Measurements from ENCODE around the gene CCDC14.
A peak's percentile ranks its signal among the peaks of the same experiment; 100 is the strongest.
"Not testable (repeated sequence)": the region's sequence is repeated elsewhere in the genome, so short reads cannot be mapped to it uniquely, and the experiment has no call there.

The CCDC14 gene, protein sequence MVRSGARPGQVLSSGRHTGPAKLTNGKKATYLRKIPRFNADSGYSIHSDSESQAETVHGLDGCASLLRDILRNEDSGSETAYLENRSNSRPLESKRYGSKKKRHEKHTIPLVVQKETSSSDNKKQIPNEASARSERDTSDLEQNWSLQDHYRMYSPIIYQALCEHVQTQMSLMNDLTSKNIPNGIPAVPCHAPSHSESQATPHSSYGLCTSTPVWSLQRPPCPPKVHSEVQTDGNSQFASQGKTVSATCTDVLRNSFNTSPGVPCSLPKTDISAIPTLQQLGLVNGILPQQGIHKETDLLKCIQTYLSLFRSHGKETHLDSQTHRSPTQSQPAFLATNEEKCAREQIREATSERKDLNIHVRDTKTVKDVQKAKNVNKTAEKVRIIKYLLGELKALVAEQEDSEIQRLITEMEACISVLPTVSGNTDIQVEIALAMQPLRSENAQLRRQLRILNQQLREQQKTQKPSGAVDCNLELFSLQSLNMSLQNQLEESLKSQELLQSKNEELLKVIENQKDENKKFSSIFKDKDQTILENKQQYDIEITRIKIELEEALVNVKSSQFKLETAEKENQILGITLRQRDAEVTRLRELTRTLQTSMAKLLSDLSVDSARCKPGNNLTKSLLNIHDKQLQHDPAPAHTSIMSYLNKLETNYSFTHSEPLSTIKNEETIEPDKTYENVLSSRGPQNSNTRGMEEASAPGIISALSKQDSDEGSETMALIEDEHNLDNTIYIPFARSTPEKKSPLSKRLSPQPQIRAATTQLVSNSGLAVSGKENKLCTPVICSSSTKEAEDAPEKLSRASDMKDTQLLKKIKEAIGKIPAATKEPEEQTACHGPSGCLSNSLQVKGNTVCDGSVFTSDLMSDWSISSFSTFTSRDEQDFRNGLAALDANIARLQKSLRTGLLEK

DNA sequence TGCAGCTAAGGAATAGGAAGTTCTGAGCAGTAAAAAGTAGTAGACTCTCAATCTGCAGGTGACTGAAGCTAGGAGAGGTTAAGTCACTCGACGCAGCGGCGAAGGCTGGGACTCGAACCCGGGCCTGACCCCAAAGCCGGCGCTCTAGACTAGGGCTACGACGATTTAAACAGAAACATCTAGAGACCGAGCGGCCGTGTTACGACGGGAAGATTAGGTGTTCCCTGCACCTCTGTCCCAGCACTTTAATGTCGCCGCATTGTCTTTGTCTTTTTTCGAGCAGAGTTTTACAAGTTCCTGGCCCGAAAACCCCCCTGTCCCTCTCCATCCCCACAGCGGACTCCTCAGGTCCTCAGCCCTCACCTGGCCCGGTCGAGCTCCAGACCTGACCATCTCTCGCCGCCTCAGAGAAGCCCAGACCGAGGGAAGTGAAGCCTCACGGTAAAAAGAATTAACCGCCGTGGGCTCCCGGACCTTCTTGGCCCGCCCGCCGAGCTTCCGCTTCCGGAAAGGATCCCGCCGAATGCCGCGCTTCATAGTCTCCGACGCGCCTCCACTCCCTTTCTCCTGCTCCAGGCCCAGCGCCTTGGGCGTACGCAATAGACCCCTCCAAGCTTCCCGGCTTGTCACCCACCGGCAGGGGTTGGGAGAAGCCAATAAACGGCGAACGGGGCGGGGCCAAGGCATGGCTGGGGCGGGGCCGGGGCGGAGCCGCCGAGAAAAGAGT is at the start of gene CCDC14:
CCDC14 (minus strand) TSS at position 449 of the 727 bp plus-strand sequence; CDS start at position 393, 56 bp downstream.
- DNase-seq, result peak; percentile 89

DNA sequence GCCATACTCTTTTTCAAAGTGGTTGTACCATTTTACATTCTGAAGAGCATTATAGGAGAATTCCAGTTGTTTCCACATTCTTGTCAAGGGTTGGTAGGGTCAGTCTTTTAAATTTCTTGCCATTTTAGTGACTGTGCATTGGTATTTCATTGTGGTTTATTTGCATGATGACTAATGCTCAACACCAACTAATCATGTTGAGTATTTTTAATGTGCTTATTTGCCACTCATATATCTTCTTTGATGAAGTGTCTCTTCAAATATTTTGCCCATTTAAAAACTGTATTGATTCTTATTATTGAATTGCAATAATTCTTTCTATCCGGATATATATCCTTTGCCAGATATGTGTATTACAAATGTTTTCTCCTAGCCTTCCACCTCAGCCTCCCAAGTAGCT is 47.3 kb upstream of the CCDC14 start:
- DNase-seq, result not testable (repeated sequence)

DNA sequence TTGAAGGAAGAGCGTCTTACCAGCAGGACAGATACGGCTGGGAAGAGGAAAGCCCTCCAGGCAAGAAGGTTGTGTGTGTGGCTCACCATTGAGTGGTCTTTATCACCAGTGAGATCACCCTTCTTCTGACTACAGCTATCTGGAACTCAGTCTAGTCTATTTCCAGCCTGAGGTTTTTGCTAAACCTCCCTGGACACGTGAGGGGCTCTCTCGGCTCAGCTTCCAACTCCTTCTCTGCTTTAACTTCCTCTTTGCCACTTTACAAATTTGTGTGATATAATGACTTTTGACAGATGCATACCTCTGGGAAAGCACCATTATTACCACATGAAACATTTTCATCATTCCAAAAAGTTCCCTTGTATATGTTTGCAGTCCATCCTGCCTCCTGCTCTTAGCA is 46.2 kb upstream of the CCDC14 start:
- DNase-seq, result no peak

DNA sequence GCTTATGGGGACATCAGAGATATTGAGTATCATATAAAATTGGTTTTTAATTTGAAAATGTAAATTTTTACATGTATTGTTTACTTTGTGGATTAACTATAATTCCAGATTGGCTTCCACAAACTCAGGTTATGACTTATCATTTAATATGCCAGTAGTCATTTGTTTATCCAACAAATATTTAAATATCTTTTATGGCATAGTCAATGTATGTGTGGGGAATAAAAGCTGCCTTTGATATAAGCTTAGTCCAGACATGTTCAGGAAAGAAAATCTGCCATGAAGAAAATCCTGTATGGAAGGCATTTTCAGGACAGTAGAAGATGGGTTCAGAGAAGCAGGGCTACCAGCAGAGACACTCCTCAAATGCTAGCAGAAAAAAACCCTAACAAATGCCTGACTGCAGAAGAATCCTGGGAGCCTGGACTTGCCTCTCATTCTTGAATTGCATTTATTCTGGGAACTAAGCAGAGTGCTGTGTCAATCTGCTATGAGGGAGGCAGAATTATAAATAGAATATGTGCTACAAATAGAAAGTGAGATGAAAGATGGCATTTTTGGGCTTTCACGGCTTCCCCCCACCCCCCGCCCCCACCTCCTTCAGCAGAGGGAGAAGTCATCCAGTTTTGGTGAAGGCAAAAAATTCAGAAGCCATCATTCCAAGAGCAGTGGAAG is 41.5 kb upstream of the CCDC14 start:
- DNase-seq, result not testable (repeated sequence)

DNA sequence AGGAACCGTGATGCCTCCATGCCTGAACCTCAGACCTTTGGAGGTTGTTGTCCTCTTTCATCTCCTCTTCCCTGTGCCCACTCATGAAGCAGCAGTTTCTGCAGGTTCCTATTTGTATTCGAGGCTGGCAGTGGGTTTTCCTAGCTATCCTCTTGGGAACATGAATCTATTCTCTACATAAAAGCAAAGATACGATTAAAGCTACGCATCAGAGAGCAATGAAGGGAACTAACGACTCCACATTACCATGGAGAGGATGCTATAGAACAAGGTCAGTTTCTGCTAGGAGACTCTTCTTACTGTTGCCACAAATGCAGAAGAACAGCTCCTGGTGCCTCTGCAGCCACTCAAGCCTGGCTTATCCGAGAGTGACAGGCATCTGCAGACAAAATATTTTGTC is 40.3 kb upstream of the CCDC14 start:
- DNase-seq, result not testable (repeated sequence)

DNA sequence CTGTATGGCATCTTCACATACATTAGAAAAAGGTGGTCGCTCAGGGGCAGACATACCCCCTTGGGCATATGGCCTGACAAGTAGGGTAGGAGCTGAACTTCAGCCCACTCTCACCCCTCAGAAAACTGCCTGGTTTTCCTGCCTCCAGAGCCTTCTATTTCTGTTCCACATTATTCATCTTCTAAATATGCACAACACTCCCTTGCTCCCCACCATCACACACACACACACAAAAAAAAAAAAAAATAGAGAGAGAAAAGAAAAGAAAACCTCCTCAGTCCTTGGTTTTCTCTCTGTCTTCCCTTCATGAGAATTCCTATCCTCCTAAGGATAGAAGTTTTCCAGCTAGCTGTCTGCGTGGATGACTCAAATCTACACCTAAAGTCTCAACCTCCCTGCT is 36.5 kb upstream of the CCDC14 start:
- DNase-seq, result no peak

DNA sequence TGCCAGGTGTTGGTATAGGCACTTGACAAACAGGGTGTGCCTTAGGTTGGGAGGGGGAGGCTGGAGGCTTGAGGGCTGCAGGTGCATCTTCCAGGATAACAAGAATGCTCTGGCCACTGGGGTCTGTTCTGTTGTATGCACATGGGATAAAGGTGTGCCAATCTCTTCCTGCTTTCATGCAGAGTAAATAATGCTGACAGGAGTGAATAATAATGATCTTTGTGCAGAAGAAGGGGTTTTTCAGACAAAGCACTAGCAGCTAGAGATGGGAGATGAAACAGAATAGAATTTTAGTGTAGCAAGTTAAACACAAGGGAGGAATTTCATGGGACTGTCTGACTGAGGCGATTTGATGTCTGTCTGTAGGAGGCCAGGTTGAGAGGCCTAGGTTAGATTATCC is 32.8 kb upstream of the CCDC14 start:
- no peak for DNase-seq

DNA sequence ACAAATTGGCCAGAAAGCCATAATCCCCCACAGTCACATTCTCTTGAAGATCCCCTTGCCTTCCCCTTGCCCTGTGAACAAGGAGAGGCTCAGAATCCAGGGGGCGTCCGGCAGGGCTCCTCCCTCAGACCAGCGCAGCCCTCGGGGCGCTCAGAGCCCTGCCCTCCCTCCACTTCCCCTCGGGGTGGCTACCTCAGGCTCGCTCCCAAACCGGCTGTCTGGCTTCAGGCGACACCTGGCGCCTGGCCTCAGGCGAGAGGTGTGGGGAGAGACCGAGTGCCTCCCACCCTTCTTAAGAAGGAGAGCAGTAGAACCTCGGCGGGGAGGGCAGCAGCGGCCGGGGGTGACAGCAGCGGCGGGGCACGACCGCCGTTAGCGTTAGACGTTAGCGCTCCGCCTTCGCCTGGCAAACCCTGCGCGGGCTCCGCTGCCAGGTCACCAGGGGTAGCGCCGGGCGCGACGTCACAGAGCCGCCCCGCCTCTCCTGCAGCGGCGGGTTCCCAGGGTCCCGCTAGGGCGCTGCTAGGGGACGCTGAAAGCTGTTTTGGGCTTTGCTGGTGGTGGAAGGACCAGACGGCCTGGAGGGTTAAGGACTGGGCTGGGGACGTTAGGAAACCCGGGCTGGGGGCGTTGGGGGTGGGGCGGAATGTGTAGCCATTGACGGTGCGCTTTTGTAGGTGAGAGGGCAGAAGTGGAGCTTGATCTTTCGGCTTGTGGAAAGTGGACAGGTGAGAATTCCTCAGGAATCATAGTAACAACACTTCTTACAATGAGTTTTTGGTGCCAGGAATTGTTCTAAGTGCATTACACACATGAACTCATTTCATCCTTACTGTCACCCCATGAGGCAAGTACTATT is 30.9 kb upstream of the CCDC14 start, which contains the start of gene ROPN1:
ROPN1 (minus strand) TSS at position 395 of the 859 bp plus-strand sequence. CDS start 11,643 bp downstream, outside the sequence.
- DNase-seq, result not testable (repeated sequence)

DNA sequence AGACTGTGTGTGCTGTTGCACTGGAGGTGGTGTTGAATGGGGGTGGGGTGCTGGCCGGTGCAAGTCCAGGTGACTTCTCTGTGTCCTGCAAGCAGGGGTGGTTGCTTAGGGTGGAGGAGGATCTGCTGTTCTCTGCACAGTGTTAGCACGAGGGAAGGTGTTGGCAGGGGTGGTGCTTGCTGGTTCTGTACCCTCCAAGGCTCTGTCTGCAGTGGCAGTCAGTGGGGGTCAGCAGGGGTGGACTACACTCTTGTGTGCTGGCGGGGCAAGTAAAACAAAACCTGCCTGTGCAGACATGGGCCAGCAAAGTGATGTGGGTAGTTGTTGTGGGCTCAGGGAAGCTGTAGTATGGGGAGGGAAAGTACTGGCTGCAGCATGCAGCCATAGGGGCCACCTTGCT is 25.4 kb upstream of the CCDC14 start:
- no peak for DNase-seq

DNA sequence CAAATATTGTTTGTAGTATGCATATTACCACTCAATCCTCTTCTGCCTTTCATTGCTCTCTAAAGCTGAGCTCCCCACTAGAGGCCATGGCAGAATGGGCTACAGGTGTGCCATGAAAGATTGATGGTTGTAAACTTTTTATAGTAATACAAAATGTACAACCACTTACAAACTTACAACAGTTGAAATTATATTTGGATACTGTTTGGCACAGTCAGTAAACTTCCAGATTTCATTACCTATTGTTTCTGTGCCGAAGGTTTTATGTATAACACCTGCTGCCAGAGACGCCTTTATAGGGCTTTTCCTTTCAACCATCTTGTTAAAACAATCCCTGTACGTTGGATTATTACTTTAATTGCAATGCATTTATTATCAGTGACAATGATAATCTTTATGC is 23.9 kb upstream of the CCDC14 start:
- DNase-seq, result no peak

DNA sequence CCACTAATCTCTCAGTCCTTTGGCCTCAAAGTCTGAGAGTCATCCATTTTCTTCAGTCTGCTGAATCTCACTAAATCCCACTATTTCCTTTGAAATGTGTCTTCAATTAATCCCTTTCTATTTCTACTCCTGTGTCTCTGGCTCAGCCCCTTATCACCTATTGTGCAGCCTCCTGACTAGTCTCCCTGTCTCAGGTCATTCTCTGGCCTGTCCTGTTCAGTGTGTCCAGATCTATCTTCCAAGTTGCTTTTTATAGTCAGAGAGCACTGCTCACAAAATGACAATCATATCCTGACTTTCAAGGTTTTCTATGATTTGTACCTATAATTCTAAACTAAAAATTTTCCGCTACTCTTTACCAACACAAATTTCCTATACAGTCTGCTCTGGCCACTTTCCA is 23.3 kb upstream of the CCDC14 start:
- DNase-seq, result no peak

DNA sequence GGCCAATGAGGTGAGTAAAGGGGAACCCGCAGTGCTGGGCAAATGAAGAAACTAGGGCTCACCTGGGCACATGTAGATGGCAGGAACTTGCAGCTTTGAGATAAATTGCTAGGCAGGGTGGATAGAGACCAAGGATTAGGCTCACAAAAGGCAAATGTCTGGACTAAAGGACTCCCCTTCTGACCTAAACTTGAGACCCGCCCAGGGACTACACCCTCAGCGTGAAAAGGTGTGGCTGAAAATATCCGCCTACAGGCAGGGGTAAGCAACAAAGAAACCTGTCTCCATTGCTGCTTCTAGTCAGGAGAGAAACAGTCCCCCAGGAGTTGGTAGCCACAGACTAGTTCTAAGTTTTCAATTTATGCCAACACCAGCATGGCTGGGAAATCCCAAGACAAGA is 20.3 kb upstream of the CCDC14 start:
- DNase-seq, result not testable (repeated sequence)

DNA sequence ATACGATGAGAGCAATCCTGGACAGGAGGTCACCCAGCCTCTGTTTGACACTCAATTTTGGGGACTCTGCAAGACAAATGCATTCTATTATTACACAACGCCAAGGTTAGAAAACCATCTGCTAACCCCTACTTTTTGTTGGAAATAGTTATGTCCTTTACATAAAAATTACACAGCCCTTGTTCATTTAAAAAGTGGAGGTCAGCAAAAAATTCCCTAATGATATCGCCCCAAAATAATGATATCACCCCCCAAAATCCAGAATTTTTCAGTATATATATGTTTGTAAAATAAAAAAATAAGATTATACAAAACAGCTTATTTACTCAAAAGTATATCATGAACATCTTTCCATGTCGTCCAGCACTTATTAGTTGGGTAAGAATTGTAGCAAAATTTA is 19.5 kb upstream of the CCDC14 start:
- no peak for DNase-seq

DNA sequence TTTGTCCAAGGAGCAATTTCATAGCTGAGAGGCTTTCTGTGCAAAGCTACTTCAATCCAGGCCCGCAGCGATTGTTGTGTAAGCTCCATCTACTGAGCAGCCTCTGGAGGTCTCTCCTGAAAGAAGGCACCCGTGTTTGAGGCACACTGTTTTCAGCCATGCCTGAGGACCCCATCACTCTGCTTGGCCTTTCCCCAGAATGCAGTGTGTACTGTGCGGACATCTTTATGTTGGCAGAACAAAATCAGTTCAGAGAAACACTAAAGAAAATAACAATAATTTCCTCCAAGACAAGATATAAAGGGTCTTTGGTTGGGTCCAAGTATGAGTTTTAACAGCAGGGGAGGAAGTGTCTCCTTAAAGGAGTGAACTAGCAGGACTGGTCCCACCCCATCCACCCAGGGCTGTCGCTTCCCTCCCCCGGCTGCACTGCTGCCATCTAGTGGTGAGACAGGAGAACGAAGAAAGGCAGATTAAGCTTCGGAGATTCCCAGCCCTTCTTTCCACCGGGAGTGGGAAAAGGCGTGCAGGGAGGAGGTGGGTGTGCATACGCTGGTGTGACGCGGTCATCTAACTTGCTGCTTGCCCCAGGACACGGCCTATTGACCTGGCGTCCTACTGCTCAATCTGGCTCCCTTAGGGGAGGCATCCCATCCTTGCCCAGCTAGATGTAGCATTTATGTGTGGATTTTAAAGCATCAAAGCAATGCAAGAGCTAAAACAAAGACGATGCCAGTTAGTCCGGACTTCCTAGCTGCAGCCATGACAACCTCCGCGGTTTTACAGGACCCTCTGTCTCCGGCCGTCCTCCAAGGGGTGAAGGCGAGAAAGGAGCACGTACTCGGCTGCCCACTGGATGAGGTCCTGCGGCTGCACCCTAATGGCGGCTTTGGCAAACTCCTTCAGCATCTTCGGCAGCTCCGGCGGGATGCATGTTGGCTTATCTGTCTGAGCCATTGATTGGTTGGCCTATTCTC is 18.8 kb upstream of the CCDC14 start:
- peak; percentile 38 for DNase-seq

DNA sequence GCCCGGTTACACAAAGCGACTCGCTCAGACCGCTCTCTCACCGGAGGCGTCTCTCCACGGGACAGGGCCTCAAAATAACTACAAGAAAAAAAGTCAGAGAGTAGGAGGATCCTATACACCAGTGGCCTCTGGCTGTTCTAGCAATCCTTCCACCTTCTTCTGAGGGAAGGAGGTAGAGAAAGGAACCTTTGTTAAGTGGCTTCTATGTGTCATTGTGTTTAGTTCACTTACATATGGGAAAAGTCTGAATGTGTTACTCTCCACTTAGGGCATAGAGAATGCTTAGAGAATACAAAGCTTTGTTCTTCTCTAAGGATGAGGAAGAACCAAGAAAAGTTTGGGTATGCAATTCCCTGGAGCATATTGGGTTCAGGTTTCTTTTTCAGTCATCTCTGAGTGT is 15.9 kb upstream of the CCDC14 start:
- not testable (repeated sequence) for DNase-seq

DNA sequence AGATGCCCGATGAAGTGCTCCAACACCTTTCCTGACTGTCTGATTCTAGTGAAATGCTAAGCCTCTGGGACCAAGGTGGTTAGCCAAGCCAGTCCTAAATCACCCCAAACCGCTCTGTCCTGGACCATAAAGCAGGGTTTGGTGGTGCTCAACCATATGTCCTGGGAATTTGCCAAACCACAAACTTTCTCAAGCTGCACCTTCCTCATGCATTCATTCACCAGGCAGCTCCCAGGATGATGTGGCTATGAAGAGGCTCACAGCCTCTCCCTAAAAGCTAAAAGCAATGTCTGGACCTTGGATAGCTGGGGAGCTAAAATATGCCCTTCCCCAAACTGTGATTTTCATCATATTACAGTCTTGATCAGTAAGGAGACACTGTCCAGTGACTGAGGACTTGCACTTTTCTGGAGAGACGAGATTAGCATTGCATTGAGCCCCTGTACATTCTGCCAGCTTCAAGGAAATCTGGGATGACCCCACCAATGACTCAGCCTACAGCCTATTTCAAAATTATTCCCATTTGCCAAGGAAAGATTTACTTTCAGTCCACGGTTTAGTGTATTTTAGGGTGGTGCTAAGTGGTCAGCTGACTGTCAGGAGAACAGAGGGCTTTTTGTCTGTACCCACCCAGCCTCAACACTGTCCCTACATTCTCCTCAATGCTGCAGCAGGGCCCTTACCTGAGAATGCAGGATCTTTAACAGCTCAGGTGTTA is 15.3 kb upstream of the CCDC14 start:
- not testable (repeated sequence) for DNase-seq

DNA sequence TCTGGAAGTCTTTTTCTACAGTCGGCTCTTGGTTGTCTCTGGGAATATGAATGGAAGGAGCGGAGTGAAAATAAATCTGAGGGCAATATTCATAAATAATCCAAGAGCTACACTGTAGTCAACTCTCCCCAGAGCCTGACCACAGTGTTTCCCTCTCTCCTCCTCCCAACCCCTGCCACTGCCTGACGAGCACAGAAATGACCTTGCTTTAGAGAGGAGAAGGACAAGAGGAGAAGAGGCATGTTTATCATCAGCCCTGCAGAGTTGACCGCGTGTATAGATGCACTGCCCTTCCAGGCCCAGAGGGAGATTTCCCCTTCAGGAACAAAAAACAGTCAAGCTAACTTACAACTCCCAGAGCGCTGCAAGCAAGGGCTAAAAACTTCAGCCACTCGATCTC is 14.0 kb upstream of the CCDC14 start:
- DNase-seq, result not testable (repeated sequence)

DNA sequence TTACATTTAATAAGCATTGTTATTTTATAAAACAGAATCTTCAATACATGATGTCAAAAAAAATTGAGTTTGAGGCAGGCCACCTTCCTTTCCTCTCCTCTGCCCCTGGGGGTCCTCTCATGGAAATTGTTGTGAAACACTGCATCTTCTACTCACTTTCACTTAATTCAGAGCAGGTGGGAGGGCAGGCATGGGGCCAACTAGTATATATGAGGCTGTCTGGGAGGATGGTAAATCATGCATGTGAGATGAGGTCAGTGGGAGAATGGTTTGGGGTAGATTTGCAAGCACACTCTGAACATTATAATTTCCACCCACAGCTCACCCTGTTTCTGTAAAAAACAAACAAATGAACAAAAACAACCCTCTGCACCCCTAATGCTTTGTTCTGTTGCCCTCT is 10.4 kb upstream of the CCDC14 start:
- DNase-seq, result no peak

DNA sequence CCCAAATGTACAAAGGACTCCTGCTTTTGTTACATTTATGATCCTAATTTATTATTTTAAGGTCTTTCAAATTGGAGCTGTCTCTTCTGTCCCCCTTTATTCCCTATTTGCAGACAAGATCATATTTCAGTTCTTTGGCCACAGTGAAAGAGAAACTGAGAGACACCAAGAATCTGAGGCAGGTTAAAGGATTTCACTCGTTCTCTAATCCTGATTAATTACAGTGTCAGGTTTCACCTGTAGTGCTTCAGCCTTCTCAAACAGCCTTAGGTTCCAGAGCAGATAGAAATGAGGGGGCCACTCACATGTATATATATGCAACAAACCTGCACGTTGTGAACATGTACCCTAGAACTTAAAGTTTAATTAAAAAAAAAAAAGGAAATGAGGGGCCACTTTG is 6.2 kb upstream of the CCDC14 start:
- DNase-seq, result not testable (repeated sequence)

Measured in activated CD4-positive, alpha-beta T cell treated with anti-CD3 and anti-CD28 coated beads, Interleukin-2, Interleukin-6, amounts not matched to agents 100 ng/mL and 50 ng/mL, durations not matched to agents 16 hours and 8 hours (primary cell).